NCI-H524 treated with DMSO at 0.1 percent for 48 hours (cell line): ENCODE data around the gene DCLRE1C.
A peak's percentile ranks its signal among the peaks of the same experiment; 100 is the strongest.
"Not testable (repeated sequence)": the region's sequence is repeated elsewhere in the genome, so short reads cannot be mapped to it uniquely, and the experiment has no call there.

Source experiments
- DNase-seq: peaks from one replicate; lab custom pipeline; 2025; lab: John Stamatoyannopoulos, UW

DCLRE1C gene

DNA sequence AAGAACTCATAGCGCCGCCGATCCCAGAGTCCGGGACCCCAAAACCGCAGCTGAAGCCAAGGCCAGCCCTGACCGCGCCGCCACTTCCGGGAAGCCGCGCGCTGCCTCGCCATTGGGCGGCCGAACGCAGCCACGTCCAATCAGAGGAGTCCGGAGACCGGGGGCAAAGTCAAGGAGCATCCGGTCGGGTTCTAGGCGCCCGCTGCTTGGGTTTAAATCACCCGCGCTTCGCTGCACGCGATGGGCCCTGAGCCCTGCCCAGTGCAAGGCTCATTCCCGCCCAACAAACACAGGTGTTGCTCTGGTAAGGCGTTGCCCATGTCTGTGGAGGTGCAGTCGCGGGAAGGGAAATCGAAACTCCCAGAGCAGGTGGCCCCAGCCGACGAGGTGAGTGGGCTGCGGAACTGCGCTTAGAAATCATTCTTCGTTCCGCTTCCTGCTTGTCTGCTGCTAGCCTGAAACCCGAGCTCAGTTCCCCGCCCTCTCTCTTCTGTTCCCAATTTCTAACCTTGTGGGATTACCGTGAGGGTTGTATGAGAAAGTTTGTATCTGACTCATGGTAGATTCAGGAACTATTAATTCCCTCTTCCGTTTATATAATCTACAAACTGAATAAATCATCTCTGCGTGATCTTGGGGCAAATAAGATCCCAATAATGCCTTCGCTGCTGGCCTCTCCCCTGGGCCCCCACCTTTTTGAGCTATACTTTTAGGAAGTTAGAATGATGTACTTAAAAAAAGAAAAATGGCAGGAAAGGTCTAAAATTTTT lies at the start of gene DCLRE1C:
TSS of gene DCLRE1C (minus strand) at position 96 of the 770 bp plus-strand sequence. CDS start at position 10, 86 bp downstream.
- peak; percentile 19 for DNase-seq

DNA sequence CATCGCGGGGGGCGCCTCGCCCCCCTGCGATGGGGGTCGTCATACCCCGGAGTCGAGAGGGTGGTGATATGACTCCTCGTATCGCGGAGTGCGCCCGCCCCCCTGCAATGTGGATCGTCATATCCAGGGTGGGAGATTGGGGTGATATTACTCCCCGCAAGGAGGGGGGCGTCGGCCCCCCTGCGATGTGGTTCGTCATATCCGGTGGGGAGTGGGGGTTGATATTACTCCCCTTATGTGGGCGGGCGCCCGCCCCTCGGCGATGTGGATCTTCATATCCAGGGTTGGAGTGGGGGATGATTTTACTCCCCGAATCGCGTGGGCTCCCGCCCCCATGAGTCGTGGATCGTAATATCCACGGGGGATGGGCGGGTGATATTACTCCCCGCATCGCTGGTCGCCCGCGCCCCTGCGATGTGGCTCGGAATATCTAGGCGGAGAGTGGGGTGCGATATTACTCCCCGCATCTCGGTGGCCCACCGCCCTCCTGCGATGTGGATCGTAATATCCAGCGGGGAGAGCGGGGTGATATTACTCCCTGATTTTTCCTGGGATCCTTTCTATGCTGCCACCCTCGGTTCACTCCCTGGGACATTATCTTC lies 42.2 kb upstream of the DCLRE1C start:
- DNase-seq: no peak

DNA sequence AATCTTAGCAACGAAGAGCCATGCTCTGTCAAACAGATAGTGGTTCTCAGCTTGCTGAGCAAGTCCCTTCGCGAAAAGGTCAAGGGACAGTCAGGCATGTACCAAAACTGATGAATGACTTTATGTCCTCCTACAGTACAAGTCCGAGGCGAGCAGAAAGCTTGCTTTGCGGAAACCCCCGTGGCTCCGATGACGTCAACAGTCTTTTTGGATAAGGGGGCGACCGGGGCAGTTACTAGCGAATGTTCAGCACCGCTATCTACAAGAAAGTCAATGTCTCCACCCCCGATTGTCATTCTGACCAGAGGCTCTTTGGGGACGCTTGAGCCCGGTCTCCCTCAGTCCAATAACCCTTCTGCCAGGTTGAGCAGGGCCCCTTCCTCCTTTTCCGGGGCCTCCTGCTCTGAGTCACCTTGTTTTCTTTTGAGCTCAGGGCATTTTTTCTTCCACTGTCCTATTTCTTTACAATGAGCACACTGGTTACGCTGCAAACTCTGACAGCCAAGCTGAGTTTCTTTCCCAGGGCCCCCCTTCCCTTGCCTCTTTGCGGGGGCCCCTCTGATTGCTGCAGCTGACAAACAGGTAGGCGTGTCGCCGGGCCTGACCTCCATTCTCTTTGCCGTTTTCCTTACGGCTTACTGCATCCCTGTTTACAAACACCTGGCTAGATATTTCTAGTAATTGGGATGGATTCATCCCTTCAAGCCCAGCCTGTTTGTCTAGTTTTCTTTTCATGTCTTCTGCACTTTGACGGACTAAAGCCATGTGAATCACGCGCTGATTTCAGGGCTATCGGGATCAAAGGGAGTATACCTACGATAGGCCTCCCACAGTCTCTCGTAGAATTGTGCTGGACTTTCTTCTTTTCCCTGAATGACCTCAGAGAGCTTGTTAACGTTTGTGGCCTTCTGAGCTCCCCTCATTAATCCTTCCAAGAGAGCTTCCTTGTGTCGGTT lies 39.9 kb upstream of the DCLRE1C start:
- not testable (repeated sequence) for DNase-seq

DNA sequence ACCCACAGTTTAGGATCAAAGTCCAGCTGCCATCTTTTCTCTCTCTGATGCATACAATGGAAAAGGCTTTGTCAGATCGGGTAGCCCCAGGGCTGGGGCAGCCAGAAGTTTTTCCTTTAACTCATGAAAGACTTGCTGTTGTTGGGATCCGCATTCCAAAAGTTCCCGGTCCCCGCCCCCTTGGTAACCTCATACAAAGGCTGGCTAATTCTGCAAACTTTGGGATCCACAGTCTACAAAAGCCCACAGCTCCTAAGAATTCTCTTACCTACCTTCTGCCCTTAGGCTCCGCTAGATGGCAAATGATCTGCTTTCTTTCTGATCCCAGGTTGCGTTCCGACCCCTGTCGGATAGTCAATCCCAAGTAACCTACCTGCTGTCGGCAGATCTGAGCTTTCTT lies 38.4 kb upstream of the DCLRE1C start:
- DNase-seq: not testable (repeated sequence)

DNA sequence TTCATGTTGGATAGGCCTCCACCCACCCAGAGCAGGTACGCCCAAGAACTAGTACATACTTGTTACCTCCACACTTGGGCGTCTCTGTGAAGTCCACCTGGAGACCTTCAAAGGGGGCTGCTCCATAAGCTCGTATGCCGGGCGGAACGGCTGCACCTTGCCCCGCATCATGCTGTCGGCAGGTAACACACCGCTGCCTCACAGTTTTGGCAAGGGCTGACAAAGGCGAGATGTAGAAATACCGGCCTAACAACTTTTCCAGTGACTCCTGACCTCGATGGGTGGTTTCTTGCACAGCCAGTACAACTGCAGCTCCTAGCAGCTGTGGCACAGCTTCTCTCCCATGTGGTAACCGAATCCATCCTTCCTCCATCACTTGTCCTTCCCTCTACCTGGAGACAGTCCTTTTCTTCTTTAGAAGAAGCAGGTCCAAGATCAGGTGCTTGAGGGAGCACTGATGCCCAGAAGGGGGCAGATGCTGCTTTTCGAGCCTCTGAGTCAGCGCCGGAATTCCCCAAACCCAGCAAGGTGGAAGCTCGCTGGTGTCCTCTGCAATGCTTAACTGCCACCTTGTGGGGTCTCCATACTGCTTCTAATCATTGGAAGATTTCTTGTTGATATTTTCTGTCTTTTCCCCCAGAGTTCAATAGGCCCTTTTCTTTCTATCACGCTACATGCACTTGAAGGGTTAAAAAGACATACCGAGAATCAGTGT lies 37.3 kb upstream of the DCLRE1C start:
- DNase-seq: not testable (repeated sequence)

DNA sequence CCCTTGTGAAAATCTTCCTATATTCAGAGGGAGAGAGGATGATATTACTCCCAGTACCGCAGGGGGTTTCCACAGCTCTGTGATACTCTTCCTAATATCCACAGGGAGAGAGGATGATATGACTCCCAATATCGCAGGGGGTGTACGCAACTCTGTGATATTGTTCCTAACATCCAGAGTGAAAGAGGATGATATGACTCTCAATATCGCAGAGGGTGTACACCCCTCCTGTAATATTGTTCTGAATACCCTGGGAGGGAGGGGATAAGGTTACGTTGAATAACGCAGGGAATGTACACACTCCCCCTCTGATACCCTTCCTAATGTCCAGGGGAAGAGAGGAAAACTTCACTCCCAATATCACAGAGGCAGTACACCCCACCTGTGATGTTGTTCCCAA lies 35.7 kb upstream of the DCLRE1C start:
- DNase-seq: not testable (repeated sequence)

DNA sequence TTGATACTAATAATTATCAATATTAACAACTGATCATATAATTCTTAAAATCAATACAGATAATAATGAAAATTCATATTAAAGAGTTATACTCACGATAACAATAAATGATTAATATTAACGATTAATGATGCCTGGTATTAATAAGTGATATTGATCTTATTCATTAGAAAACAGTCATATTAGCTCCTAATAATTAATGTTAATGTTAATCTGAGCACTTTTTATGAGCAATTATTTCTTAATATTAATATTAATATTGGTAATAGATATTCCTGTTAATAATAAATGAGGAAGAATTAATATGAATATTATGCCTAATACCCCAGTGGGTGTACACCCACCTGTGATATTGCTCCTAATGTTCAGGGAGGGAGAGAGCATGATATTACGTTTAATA lies 28.8 kb upstream of the DCLRE1C start:
- DNase-seq: no peak

DNA sequence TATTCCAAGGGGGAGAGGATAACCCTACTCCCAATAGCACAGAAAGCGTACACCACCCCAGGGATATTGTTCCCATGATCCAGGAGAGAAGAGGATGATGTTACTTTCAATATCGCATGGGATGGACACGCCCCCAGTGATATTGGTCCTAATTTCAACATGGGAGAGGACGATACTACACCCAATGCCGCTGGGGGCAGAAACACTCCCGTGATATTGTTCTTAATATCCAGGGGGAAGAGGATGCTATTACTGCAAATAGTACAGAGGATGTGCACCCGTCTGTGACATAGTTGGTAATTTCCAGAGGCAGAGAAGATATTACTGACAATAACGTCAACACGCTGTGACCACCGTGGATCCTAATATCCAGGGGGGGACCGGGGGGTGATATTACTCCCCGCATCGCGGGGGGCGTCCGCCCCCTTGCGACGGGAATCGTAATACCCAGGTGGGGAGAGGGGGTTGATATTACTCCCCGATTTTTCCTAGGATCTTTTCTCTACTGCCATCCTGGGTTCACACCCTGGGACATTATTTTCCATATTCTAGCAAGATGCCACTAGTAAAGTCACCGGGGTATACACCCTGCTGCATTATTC lies 21.9 kb upstream of the DCLRE1C start:
- no peak for DNase-seq

DNA sequence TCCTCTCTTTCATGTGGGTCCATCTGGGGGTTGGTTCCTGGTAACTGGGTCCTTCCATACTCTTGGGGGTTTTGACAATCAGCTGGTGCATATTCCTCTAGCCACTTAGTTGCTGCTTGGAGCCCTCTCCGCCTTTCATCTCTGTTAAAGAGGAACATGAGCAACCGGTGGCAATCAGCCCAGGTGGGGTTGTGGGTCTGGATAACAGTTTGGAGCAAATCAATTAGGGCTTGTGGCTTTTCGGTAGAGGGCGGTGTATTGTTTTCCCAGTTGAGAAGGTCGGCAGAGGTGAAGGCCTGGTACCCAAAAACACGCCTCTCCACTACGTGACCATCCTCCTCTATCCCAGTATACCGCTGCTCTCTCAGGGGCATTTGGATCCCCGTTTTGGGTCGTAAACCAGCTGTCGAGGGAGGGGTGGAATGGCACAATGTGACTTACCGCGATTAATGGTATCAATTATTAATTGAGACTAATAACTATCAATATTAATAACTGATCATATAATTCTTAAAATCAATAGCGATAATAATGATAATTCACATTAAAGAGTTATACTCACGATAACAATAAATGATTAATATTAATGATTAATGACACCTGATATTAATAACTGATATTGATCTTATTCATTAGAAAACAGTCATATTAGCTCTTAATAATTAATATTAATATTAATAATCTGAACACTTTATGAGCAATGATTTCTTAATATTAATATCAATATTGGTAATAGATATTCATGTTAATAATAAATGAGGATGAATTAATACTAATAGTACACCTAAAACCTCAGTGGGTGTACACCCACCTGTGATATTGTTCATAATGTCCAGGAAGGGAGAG lies 20.5 kb upstream of the DCLRE1C start:
- DNase-seq: not testable (repeated sequence)

DNA sequence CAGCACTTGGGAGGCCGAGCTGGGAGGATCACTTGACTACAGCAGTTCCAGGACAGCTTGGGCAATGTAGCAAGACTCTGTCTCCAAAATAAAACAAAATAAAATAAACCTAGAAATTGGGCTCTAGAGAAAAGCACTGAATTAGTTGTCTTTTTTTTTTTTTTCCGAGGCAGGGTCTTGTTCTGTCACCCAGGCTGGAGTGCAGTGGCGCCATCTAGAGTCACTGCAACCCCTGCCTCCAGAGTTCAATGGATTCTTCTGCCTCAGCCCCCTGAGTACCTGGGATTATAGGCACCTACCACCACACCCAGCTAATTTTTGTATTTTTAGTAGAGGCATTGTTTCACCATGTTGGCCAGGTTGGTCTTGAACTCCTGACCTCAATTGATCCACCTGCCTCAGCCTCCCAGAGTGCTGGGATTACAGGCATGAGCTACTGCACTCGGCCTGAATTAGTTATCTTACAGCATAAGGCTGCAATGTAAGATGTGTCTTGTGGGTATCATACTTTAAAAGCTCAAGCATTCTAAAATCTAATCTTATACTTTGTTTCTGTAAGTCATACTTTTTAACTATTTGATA lies 18.1 kb upstream of the DCLRE1C start:
- DNase-seq: no peak

DNA sequence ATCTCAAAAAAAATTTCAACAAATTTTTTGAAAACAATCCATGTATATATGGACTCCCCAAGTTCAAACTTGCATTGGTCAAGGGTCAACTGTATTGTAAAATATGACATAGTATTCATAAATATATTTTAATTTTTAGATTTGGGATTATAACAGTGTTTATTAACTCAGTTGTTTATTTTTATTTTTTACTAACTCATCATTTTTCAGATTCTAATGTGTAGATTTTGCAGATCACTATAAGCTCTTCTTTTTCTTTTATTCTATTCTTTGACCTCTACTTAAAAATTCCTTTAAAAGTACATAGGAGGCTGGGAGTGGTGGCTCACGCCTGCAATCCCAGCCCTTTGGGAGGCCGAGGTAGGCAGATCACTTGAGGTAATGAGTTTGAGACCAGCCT lies 14.0 kb upstream of the DCLRE1C start:
- no peak for DNase-seq

DNA sequence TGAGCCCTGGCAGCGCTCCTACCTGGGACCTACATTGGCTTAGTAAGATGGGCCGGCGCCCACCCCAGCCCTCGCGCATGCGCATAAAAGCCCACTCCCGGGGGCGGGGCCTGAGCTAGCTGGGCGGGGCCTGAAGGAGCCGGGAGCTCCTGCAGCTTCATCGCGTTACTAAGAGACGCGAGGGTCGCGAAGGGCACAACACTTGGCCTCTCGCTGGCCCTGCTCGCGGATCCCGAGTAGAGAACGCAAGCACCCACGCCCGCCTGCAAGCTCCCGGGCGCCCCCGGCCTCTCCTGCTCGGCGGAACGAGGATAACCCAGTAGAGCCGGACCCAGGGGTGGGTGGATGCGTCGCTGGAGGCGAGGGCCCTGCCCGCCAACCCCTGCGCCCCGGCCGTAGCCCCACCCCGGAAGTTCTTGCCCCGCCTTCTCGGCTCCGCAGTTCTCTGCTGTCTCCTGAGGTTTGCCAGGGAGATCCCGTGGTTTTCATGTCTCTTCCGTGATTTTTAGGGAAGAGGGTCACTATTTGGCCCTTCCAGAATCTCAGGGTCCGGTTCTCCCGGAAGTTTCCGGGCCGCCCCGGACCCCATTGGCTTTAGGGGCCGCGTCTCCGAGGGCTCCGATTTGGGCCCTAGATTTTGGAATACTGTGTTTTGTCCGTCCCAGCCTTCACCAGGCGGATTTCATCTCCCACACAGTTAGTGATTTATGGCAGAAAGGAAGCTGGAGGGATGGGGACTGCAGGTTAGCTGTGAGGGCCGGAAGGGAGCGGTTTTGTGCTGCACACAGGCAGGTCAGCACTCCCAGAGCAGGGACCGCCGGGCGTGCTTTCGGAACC lies 5.5 kb upstream of the DCLRE1C start, which contains the start of gene MEIG1:
TSS of gene MEIG1 (plus strand) at position 168 of the 837 bp plus-strand sequence. CDS start 7,081 bp downstream, outside the sequence.
- peak; percentile 48 for DNase-seq

DNA sequence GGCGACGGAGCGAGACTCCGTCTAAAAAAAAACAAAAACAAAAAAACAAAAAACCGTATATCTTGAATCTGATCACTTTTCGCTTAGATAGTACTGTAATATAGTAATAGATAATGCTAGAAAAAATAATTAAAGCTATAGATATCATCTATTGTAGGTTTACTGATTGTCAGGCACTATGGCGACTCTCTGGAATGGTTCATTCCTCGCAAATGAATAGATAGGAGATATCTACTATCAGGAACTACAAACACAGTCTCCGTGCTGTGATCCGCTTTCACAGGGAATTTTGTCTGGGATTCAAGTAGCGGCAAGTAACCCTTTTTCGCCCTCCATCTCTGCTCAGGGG lies 5.0 kb upstream of the DCLRE1C start:
- no peak for DNase-seq

DNA sequence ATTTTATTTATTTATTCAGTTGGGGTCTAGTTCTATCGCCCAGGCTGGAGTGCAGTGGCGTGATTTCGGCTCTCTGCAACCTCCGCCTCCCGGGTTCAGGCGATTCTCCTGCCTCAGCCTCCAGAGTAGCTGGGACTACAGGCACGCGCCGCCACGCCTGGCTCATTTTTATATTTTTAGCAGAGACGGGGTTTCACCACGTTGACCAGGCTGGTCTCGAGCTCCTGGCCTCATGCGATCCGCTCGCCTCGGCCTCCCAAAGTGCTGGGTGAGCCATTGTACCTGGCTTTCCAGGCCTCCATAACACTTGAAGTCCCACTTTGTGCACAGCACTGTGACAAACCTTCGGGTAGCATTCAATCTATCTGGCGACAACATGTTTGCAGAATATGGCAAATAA lies 1.0 kb upstream of the DCLRE1C start:
- DNase-seq: no peak

DNA sequence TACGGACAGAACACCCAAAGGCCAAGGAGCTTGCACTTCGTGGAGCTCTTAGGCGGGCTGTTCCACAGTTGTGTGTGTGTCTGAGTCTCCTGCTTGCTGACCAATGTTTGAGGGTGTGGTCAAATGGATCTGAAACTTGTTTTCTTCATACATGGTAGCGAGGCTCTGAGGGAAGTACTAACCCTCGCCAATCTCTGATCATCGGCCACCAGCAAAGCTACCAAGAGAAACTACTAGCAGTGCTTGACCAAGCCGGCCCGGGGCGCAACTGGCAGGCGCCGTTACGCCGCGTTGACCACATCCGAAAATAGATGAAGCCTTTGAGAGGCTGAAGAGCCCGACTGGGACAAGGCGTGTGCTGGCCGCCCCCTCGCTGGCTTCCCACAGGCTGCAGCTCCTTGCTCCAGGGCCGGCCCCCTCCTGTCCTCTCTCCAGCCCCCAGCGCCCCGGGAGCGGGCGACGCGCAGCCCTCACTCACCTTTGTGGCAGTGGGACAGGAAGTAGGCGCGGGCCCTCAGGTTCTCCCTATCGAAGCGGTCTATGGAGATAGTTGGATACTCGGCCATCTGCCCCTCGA lies 384 bp downstream of the DCLRE1C start:
- no peak for DNase-seq

DNA sequence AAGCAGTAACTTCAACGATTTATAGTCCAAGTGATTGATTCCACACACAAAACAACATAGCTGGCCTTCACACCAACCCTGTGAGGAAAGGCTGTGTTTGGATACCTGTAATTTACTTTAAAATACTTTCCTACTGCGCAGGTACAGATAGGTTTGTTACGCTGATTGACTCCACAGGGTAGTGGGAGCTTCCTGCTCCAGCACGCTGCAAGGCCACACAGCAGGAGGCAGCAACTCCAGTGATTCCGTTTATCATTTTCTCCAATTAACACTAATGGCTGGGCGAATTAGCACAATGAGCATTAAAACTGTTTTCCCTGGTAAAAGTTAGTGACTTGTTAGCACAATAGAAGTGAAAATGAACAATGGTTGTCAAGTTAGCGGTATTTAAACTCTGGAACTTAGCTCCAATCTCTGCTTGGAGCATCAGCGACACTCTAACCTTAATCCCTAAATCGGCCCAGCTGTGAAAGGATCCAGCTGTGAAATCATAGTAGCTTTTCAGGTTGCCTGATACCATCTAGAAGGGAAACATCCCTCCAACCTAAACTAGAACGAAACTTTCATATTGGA lies 959 bp downstream of the DCLRE1C start:
- DNase-seq: no peak

DNA sequence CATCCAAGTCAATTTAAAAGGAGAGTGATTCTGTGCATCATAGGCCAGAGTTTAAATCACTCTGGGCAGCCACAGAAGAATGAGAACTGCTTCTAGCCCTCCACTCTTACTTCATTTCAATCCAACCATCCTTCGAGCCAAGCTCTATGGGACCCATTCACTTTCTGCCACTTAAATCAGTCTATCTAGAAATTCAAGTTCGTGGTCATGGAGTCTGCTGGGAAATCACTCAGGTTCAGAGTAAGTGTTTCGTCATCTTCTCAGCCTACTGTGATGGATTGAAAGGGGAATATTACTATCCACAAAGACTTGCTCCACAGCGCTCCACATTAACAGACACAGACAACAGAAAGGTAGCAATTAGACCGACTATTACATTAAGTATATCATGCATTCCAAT lies 4.6 kb downstream of the DCLRE1C start:
- DNase-seq: no peak

DNA sequence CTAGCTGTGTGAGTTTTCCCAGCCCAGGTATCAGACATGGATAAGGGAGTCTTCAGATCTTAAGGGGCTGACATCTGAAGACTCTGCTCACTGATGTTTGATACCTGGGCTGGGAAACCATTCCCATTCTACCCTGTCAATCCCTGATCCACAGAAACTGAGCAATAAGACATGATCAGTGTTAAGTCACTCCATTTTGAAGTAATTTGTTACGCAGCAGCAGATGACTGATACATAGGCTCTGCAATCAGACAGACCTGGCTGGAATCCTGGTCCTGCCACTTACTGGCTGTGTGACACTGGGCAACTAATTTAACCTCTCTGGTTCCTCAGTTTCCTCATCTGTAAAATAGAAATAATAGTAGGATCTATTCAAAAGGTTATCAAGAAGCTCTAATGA lies 6.6 kb downstream of the DCLRE1C start:
- no peak for DNase-seq
